ENCODE data around the gene NOL8.

The NOL8 gene

GRCh38 chr9:92257327-92257726 is 67.8 kb downstream of the NOL8 start:
- DNase-seq, result no peak

- no peak for DNase-seq
Measured at GRCh38 chr9:92254381-92255337, 70.5 kb downstream of the NOL8 start.

- no peak for DNase-seq
Measured at GRCh38 chr9:92253656-92254055, 71.5 kb downstream of the NOL8 start.

- DNase-seq, result no peak
Measured at GRCh38 chr9:92247981-92248380, 77.2 kb downstream of the NOL8 start.

Data from hematopoietic multipotent progenitor cell treated with erythropoietin and hydrocortisone succinate and interleukin-3 and kit ligand, for 4 days (in vitro differentiated cells).